ENCODE measurements around the gene CHKB.

CHKB gene

GRCh38 chr22:50531962-50532674 is 50.5 kb downstream of the CHKB start:
- H3K36me3 ChIP-seq = peaks cover 17% of the 10 kb centered on the region
- no peaks in the 10 kb centered on the region for H3K27me3 ChIP-seq
- no peak for TF ChIP-seq CTCF (IDR thresholded peaks at IDR 0.05)
- no peaks in the 10 kb centered on the region for H3K9me3 ChIP-seq
- H3K4me3 ChIP-seq (ENCODE audit: low read depth in 1 of 2, low read length in 1 of 2) = peak overlapping the region; percentile 81 to 98
- H3K4me1 ChIP-seq (ENCODE audit: control insufficient read depth in 1 of 2, insufficient read depth in 1 of 2, low read depth in 1 of 2, low read length in 1 of 2) = peaks cover 64 to 71% of the 10 kb centered on the region in 2 experiments
- H3K27ac ChIP-seq = peak overlapping the region; percentile 98

DNA sequence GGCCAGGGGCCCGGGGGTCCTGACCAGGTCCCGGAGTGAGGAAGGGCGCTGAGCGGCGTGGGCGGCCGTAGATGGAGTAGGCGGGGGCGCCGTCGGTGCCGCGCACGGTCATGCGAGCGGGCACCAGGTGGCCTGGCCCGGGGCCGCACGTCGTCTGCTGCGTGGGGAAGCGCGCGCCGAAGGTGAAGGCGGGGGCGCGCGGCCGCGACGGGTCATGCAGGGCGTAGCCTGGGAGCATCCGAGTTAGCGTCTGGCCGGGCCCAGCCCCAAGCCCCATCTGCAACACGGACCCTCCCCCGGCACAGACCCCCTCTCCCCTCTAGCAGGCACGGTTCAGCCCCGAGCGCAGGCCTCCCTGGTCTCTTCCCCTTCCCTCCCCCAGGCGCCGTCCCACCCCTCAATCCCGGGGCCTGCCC is 51.1 kb downstream of the CHKB start:
- Histone ChIP-seq H3K4me1 (ENCODE audit: control insufficient read depth in 1 of 2, insufficient read depth in 1 of 2, low read depth in 1 of 2, low read length in 1 of 2) (peaks cover 64 to 71% of the 10 kb centered on the region in 2 experiments), H3K27ac (peak overlapping the region; percentile 98), H3K9me3 (no peaks in the 10 kb centered on the region), H3K27me3 (no peaks in the 10 kb centered on the region), H3K4me3 (ENCODE audit: low read depth in 1 of 2, low read length in 1 of 2) (peak overlapping the region; percentile 81 to 98), H3K36me3 (peaks cover 17% of the 10 kb centered on the region)
- TF ChIP-seq CTCF (IDR thresholded peaks at IDR 0.05) = peak; percentile 48

DNA sequence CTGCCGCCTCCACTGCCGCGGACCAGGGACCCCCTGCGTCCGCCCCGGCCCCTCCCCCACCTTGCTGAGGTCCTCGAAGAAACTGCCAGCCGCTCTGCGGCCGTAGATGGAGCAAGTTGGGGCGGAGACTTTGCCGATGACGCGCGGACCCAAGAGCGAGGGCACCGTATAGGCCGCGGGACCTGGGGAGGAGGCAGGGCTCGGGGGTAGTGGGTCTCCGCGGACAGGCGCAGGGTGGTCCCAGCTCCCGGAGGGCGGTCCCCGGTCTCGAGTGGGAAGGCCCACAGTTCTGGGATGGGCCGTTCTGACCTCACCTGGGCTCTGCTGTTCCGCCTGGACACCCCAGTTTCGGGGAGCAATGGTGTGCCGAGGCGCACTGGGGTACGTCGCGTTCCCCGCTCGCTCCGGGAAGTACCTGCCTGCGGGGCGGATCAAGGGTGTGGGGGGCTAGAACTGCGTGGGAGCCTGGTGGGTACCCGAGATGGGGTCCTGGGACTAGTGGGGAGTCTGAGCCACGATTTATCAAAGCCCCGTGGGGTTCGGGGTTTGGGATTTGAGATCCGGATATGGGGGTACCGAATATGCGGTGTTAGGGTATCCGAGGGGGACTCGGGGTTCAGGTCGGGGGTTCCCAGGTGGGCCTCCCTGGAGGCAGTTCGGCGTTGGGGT is 51.6 kb downstream of the CHKB start:
- H3K9me3 ChIP-seq = no peaks in the 10 kb centered on the region
- peak overlapping the region; percentile 81 to 98 for H3K4me3 ChIP-seq (ENCODE audit: low read depth in 1 of 2, low read length in 1 of 2)
- H3K4me1 ChIP-seq (ENCODE audit: control insufficient read depth in 1 of 2, insufficient read depth in 1 of 2, low read depth in 1 of 2, low read length in 1 of 2) = peaks cover 66 to 67% of the 10 kb centered on the region in 2 experiments
- H3K36me3 ChIP-seq = peaks cover 17% of the 10 kb centered on the region
- H3K27ac ChIP-seq = peak overlapping the region; percentile 98
- H3K27me3 ChIP-seq = no peaks in the 10 kb centered on the region
- TF ChIP-seq CTCF (IDR thresholded peaks at IDR 0.05) = peak; percentile 29

GRCh38 chr22:50530580-50530876 is 52.1 kb downstream of the CHKB start:
- no peak for TF ChIP-seq CTCF (IDR thresholded peaks at IDR 0.05)
- Histone ChIP-seq H3K27ac (peak overlapping the region; percentile 98), H3K9me3 (no peaks in the 10 kb centered on the region), H3K36me3 (peaks cover 17% of the 10 kb centered on the region), H3K4me1 (ENCODE audit: control insufficient read depth in 1 of 2, insufficient read depth in 1 of 2, low read depth in 1 of 2, low read length in 1 of 2) (peaks cover 63 to 68% of the 10 kb centered on the region in 2 experiments), H3K27me3 (no peaks in the 10 kb centered on the region), H3K4me3 (ENCODE audit: low read depth in 1 of 2, low read length in 1 of 2) (peak overlapping the region; percentile 81 to 98)

- peak; percentile 59 for TF ChIP-seq CTCF (IDR thresholded peaks at IDR 0.05)
- peak within 1 kb of the TSS; percentile 81 to 98 for H3K4me3 ChIP-seq (ENCODE audit: low read depth in 1 of 2, low read length in 1 of 2)
- H3K36me3 ChIP-seq = peaks cover 17% of the 10 kb centered on the region
- H3K27me3 ChIP-seq = no peaks in the 10 kb centered on the region
- H3K4me1 ChIP-seq (ENCODE audit: control insufficient read depth in 1 of 2, insufficient read depth in 1 of 2, low read depth in 1 of 2, low read length in 1 of 2) = peaks cover 62 to 69% of the 10 kb centered on the region in 2 experiments
- no peaks in the 10 kb centered on the region for H3K9me3 ChIP-seq
- H3K27ac ChIP-seq = peak within 1 kb of the TSS; percentile 98
Observed at GRCh38 chr22:50529897-50530579, 52.6 kb downstream of the CHKB start, which contains the start of gene TYMP. TSS of gene TYMP (minus strand) at chr22:50530012. CDS start at chr22:50529709, 303 bp downstream.

Data from neutrophil (primary cell).